Uterus (tissue), 4 donors: ENCODE results near the gene FBXO31. TPM values are rescaled to one million over a fixed set of nuclear protein-coding genes. Genes with fewer than 3 reads are reported as not detected.

Source experiments
- DNase-seq, 2 donors: peaks; one replicate each; pipeline ENCODE4 v3.0.0-alpha.2; 2019 to 2020
- H3K27ac ChIP-seq, 2 donors: fragments of 200-600 bp; sonication (generic); 1 replicate in 1 of 2; 2 replicates in 1 of 2; pipeline ENCODE4 v1.5.1; 2016 to 2018
- H3K27me3 ChIP-seq, 2 donors: fragments of 200-600 bp; sonication (generic); one replicate each; pipeline ENCODE4 v1.5.1; 2018 to 2019; ENCODE audit warnings: control low read depth in 1 of 2
- H3K36me3 ChIP-seq, 2 donors: fragments of 200-600 bp; sonication (generic); one replicate each; pipeline ENCODE4 v1.5.1; 2019; ENCODE audit warnings: control low read depth in 1 of 2
- H3K4me1 ChIP-seq, 2 donors: fragments of 200-600 bp; sonication (generic); one replicate each; pipeline ENCODE4 v1.5.1; 2018 to 2019; ENCODE audit warnings: control low read depth in 1 of 2
- H3K4me3 ChIP-seq, 2 donors: fragments of 200-600 bp; sonication (generic); 1 replicate in 1 of 2; 2 replicates in 1 of 2; pipeline ENCODE4 v1.5.1; 2018 to 2019; ENCODE audit warnings: mild to moderate bottlenecking in 1 of 2
- H3K9me3 ChIP-seq, 2 donors: fragments of 200-600 bp; sonication (generic); one replicate each; pipeline ENCODE4 v1.5.1; 2019; ENCODE audit warnings: control low read depth in 1 of 2
- POLR2A ChIP-seq, 2 donors: fragments of 450-650 bp; IDR thresholded peaks; one replicate each; pipeline ENCODE4 v1.6.1; 2016; ENCODE audit warnings: antibody characterized with exemption in 2 of 2, mild to moderate bottlenecking in 1 of 2, moderate library complexity in 1 of 2
- intact Hi-C: fragments of 100-400 bp; cut with DNase I; formaldehyde crosslinking; loops from one replicate; pipeline ENCODE4 v1.15.1; 2023; ENCODE audit warnings: low total_unique reads
- total RNA-seq, 4 donors: library from RNA; depleted of rRNA in 3 of 4; stranded (reverse); fragments of >200 nt in 3 of 4; gene quantifications; one replicate each; pipeline versions ENCODE4 v1.1.0 to v1.2.4, GENCODE V29; 2014 to 2023
- TF ChIP-seq, protein P1 (sequence below), 4 experiments: fragments of 200-600 bp in 2 of 4; fragments of 450-650 bp in 2 of 4; sonication (generic) in 2 of 4; IDR thresholded peaks; one replicate each; pipeline ENCODE4 v1.5.1; 2016 to 2019; ENCODE audit warnings: antibody characterized with exemption in 4 of 4, mild to moderate bottlenecking in 2 of 4, moderate library complexity in 1 of 4
- donor health status: DM: yes; HTN: yes; CAD: no.

Gene FBXO31
- total RNA-seq, 4 donors from 2014 or later = 35.2 to 309 (median 74.8) TPM

- H3K4me1 ChIP-seq = no peaks in the 10 kb centered on the region
- H3K27ac ChIP-seq = no peak overlapping the region
- TF ChIP-seq, protein P1, sequence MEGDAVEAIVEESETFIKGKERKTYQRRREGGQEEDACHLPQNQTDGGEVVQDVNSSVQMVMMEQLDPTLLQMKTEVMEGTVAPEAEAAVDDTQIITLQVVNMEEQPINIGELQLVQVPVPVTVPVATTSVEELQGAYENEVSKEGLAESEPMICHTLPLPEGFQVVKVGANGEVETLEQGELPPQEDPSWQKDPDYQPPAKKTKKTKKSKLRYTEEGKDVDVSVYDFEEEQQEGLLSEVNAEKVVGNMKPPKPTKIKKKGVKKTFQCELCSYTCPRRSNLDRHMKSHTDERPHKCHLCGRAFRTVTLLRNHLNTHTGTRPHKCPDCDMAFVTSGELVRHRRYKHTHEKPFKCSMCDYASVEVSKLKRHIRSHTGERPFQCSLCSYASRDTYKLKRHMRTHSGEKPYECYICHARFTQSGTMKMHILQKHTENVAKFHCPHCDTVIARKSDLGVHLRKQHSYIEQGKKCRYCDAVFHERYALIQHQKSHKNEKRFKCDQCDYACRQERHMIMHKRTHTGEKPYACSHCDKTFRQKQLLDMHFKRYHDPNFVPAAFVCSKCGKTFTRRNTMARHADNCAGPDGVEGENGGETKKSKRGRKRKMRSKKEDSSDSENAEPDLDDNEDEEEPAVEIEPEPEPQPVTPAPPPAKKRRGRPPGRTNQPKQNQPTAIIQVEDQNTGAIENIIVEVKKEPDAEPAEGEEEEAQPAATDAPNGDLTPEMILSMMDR (IDR thresholded peaks at IDR 0.05) = no peak
- TF ChIP-seq POLR2A (IDR thresholded peaks at IDR 0.05) = no peak
- H3K4me3 ChIP-seq = no peak overlapping the region
- no peak for DNase-seq
- H3K36me3 ChIP-seq = no peaks in the 10 kb centered on the region
- H3K9me3 ChIP-seq = no peaks in the 10 kb centered on the region
- intact Hi-C loops = no loop called here
- no peaks in the 10 kb centered on the region for H3K27me3 ChIP-seq
Measured at GRCh38 chr16:87336434-87337240, 46.9 kb downstream of the FBXO31 start.

DNA sequence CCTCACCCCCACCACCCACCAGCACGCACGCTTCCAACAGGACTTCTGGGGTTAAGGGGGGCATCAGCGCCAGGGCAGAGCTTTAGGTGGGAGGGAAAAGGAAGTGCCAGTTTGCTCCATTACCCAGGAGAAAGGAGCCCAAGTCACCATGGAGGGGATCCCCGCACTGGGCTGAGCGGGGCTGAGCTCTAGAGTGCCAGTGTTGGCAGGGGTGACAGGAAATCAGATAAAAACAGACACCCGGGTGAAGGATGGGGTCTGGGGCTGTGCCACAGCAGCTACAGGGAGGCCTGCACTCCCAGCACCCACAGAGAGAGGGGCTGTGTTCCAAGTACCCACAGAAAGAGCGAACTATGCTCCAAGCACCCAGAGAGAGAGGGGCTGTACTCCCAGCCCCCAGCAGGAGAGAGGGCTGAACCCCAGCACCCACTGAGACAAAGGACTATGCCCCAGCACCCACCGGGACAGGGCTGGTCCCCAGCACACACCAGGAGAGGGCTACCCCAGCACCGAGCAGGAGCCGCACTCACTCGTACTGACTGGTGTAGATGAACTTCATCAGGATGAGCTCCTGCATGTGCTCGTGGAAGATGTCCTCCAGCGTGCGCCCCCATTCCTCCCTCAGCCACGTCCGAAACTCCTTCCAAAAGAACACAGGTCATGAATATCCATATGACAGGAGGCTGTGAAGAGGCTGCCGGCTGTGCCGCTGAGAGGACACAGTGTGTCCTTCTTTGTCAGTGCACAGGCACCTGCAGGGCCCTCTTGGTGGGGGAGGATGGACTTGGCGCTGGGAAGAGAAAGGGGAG, 47.7 kb downstream of the FBXO31 start:
- intact Hi-C loops = no loop called here
- Histone ChIP-seq H3K27ac (no peak overlapping the region), H3K27me3 (no peaks in the 10 kb centered on the region), H3K9me3 (no peaks in the 10 kb centered on the region), H3K4me1 (no peaks in the 10 kb centered on the region), H3K36me3 (no peaks in the 10 kb centered on the region), H3K4me3 (no peak overlapping the region)
- TF ChIP-seq, protein P1 (IDR thresholded peaks at IDR 0.05) = no peak
- no peak for TF ChIP-seq POLR2A (IDR thresholded peaks at IDR 0.05)
- no peak for DNase-seq

DNA sequence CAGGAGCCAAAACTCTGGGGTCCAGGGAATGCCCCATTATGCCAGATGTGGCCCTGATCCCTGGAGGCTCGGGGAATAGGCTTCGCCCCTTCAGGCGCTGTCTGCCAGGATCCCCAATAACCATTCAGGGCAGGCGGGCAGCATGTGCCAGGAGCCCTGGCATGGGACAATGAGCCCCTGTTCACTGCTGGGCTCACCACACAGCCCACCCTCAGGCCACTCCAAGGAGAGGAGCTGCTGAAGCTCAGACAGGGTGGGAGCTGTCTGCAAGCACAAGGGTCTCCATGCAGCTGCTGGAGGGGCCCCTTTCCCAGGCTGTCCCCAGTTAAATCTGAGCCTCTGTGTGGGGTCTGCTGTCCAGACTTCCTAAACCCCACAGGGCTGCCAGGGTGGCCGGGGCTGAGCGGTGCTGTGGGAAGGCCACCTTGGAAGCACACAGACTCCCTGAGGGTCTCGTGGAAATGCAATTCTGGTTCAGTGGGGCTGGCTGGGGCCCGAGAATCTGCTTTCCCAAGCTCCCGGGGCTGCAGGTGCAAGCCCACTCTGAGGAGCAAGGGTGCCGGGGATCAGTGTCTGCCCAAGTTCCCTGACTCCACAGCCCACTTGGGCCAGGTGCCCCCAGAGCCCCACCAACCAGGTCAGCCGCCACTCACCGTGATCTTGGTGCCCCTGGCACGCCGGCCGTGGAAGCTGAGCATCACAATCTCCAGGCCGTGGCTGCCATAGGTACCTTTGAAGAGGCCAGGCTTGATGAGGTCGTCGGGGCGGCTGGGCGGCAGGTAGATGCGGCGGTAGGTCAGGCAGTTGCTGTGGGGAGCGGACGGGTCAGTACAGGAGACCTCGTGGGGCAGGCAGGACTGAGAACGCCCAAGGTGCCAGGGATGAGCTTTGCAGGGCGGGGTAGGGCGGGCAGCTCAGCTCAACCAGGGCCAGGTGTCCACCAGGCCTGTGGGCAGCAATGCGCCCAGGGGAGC, 48.6 kb downstream of the FBXO31 start:
- no peak for DNase-seq
- TF ChIP-seq POLR2A (IDR thresholded peaks at IDR 0.05) = no peak
- TF ChIP-seq, protein P1 (IDR thresholded peaks at IDR 0.05) = no peak
- intact Hi-C loops = no loop called here

DNA sequence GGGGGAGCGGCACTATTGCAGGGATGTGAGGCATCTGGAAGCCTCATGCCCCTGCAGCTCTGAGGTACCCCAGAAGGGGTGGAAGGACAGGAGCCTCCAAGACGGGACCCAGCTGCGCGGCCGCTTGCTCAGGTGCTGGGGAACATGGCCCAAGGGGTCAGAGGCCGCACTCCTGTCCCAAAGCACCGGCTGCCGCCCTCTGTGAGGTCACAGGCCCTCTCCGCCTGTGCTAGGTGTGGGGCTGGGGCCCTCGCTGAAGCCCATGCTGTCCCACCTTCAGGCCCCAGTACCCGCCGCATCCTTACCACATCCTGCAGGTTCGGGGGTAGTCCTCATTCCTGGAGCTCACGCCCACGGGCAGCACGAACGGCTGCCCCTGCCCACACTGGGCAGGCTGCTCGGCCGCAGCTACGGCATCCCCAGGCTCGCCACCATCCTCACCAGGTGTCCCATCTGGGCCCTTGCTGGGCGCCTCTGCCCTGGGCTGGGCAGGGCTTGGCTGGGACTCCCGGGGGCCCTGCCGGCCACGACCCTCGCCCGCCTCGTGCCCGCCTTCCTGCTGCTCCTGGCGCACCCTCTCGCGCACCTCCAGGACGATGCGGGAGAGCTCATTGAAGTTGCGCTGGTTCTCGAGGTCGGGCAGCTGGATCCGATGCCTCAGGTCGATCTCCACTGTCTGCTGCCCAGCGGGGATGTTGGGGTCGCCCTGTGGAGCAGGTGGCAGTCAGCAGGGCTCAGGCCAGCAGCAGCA, 49.8 kb downstream of the FBXO31 start:
- no peak for TF ChIP-seq POLR2A (IDR thresholded peaks at IDR 0.05)
- intact Hi-C loops = no loop called here
- no peaks in the 10 kb centered on the region for H3K27me3 ChIP-seq
- no peaks in the 10 kb centered on the region for H3K9me3 ChIP-seq
- H3K27ac ChIP-seq = no peak overlapping the region
- no peaks in the 10 kb centered on the region for H3K36me3 ChIP-seq
- H3K4me3 ChIP-seq = no peak overlapping the region
- H3K4me1 ChIP-seq = no peaks in the 10 kb centered on the region
- no peak for DNase-seq

More for the DNA sequence above, 48.6 kb downstream of the FBXO31 start:
- Histone ChIP-seq H3K4me1 (no peaks in the 10 kb centered on the region), H3K27ac (no peak overlapping the region), H3K9me3 (no peaks in the 10 kb centered on the region), H3K4me3 (no peak overlapping the region), H3K27me3 (no peaks in the 10 kb centered on the region), H3K36me3 (no peaks in the 10 kb centered on the region)

GRCh38 chr16:87333101-87333500, 50.5 kb downstream of the FBXO31 start:
- no peak overlapping the region for H3K4me3 ChIP-seq
- H3K27ac ChIP-seq = no peak overlapping the region
- TF ChIP-seq, protein P1 (IDR thresholded peaks at IDR 0.05) = no peak
- no peak for TF ChIP-seq POLR2A (IDR thresholded peaks at IDR 0.05)
- no peaks in the 10 kb centered on the region for H3K27me3 ChIP-seq
- H3K4me1 ChIP-seq = no peaks in the 10 kb centered on the region
- intact Hi-C loops = no loop called here
- H3K9me3 ChIP-seq = no peaks in the 10 kb centered on the region
- no peak for DNase-seq
- no peaks in the 10 kb centered on the region for H3K36me3 ChIP-seq
